ENCODE data around the gene CAST.
A peak's percentile ranks its signal among the peaks of the same experiment; 100 is the strongest.

CAST gene

DNA sequence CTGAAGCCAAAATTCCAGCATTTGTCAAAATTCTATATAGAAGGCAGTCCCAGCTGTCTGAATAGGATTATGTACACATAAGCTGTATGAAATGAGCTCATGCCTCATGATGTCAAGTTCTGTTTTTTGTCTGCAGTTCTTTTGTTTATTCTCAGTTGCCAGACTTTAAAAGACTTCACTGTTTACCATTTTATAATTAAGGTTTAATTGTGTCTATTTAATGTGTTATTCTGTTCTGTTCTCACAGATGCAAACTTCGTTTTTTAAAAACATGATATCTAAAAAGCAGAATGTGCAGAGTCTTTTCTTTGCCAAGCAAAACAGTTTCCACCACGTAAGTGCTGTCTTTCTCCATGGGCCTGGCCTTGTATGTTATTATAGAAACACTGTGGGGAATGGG lies 114.4 kb downstream of the CAST start:
- TF ChIP-seq, protein P1, sequence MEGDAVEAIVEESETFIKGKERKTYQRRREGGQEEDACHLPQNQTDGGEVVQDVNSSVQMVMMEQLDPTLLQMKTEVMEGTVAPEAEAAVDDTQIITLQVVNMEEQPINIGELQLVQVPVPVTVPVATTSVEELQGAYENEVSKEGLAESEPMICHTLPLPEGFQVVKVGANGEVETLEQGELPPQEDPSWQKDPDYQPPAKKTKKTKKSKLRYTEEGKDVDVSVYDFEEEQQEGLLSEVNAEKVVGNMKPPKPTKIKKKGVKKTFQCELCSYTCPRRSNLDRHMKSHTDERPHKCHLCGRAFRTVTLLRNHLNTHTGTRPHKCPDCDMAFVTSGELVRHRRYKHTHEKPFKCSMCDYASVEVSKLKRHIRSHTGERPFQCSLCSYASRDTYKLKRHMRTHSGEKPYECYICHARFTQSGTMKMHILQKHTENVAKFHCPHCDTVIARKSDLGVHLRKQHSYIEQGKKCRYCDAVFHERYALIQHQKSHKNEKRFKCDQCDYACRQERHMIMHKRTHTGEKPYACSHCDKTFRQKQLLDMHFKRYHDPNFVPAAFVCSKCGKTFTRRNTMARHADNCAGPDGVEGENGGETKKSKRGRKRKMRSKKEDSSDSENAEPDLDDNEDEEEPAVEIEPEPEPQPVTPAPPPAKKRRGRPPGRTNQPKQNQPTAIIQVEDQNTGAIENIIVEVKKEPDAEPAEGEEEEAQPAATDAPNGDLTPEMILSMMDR (IDR thresholded peaks at IDR 0.05; ENCODE audit: low read depth, low read length), result no peak
- no peak overlapping the region for H3K4me3 ChIP-seq (replicated peaks in 1 of 2; ENCODE audit: low read depth in 2 of 2, low read length in 2 of 2)
- no peak for DNase-seq (ENCODE audit: low read depth in 2 of 2)

DNA sequence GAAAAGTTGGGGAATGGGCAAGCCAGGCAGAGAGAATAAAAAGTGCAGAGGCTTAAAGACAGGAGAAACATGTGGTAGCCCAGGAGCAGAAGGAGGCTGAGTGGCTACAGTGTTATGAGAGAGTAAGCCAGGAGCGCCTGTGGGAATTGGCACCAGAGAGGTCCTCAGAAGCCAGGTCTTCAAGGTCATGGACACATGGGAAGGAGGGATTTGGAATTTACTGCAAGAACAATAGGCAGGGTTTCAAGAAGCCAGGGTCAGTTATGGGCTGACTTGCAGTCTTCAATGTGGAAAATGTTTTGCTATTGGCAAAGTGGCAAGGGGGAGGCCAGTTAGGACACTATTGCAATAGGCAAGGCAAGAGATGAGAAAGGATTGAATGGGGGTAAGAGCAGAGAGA lies 116.2 kb downstream of the CAST start:
- no peak for DNase-seq (ENCODE audit: low read depth in 2 of 2)
- H3K4me3 ChIP-seq (replicated peaks in 1 of 2; ENCODE audit: low read depth in 2 of 2, low read length in 2 of 2), result no peak overlapping the region
- TF ChIP-seq, protein P1 (IDR thresholded peaks at IDR 0.05; ENCODE audit: low read depth, low read length), result no peak

DNA sequence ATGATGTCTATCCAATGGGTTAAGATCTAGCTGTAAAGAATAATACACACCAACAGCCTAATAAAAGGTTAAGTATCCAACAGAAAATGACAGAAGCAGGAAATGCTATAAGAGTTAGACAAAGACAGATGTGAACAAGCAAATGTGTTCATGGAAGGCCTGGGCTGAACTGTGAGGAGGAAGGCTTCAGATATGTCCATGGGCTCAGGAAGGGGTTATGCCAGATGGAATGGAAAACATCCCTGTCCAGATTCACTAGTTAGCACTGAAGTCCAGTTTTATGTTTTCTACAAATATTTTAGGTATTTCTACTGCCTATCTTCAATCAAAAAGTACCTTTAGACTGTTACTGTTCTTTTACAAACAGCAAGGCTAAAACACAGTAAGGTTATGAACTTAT lies 118.5 kb downstream of the CAST start:
- DNase-seq (ENCODE audit: low read depth in 2 of 2), result peak in 1 of 2 donors; percentile 39
- TF ChIP-seq, protein P1 (IDR thresholded peaks at IDR 0.05; ENCODE audit: low read depth, low read length), result no peak
- H3K4me3 ChIP-seq (replicated peaks in 1 of 2; ENCODE audit: low read depth in 2 of 2, low read length in 2 of 2), result no peak overlapping the region

DNA sequence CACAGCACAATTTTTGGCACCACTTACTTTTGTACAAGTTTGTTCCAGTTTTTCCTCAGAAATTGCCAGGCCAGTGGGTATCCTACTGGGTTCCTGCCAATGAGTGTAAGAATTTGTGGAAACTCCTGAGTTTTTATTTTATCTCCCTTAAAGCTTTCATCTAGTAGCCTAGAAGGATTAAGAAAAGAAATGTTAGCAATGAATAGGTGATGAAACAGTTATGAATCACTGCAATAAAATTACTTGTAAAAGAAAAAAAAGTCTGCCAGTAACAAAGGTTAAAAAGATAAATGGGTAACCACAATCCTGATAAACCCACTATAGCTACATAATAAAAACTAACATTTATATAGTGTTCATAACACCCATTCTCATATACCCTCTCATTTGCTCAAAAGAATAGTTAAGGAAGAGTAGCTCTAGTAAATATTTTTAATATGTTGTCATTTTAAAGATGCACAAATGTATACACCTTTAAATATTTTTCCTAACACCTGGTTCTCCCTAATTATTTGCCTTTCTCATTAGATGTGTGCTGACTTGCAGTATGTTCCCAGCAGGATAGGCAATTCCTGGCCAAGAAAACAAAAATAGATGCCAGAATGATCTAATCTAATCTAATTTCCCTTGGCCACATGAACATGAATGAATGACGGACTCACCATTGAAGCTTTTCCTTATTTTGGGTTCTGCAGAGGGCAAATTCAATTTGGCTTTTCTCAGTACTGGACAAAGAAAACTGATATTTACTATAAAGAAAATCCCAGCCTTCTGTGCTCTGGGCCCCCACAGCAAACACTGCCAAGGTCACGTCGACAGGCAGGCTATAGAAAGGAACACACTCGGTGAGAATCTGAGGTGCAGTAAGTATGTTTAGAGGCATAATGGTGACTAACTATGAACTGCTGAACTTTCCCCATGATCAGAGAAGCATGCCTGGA lies 119.1 kb downstream of the CAST start:
- TF ChIP-seq, protein P1 (IDR thresholded peaks at IDR 0.05; ENCODE audit: low read depth, low read length), result no peak
- no peak overlapping the region for H3K4me3 ChIP-seq (replicated peaks in 1 of 2; ENCODE audit: low read depth in 2 of 2, low read length in 2 of 2)
- DNase-seq (ENCODE audit: low read depth in 2 of 2), result peak; percentile 49 to 82

DNA sequence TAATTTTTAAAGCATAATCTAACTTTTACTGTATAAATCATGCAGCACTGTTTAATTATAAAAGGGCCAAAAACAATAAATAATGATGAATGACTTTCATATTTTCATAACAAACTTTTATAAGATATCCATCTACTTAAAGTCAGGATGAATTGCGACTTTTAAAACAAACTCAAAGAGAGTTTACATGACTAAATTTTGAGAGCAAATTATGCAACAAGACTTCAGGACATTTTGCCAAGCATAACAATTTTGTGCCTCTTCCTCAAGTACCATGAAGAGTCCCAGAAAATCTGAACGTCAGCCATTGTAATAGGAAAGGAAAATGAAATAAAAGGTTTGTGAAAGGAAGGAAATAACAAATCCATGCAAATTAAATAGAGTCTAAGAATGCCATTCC lies 121.2 kb downstream of the CAST start:
- DNase-seq (ENCODE audit: low read depth in 2 of 2), result peak in 1 of 2 donors; percentile 7
- TF ChIP-seq, protein P1 (IDR thresholded peaks at IDR 0.05; ENCODE audit: low read depth, low read length), result no peak
- H3K4me3 ChIP-seq (replicated peaks in 1 of 2; ENCODE audit: low read depth in 2 of 2, low read length in 2 of 2), result no peak overlapping the region

DNA sequence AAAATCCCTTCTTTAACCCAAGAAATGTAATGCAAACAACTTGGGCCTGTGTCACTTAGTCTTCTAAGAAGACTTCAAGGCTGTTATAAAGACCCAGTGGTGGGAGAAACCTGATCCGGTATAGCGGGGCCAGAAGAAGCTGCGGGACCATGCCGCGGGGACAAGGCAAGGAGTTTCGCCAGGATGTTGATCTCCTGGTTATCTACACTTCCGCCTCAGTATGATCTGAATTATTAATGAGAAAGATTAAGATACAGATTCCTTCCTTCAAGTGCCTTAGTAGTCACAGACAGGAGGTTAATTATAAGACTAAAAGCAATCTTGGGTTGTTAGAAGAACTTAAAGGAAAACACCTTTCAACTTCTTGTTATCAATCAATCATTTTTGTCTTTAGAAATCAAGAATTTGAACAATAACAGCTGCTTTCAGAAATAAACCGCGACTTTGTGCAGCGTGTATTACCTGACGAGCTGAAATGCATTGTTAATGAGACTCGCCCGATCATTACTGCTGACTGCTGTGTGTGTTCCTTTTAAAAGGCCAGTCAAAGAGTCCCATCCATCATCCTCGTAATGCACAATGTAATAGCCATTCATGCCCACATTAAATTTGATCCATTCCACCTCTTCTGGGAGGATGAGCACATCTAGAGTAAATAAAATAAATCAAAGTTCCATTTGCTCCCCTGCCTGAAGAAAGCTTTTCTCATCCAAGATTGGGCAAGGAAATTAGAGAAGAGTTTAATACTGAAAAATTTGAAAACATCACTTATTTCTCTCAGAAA lies 123.3 kb downstream of the CAST start:
- TF ChIP-seq, protein P1 (IDR thresholded peaks at IDR 0.05; ENCODE audit: low read depth, low read length), result no peak
- no peak for DNase-seq (ENCODE audit: low read depth in 2 of 2)

More for the DNA sequence above, 123.3 kb downstream of the CAST start:
- no peak overlapping the region for H3K4me3 ChIP-seq (replicated peaks in 1 of 2; ENCODE audit: low read depth in 2 of 2, low read length in 2 of 2)
